Neural progenitor cell (in vitro differentiated cells): ENCODE measurements around the gene SMCP. TPM values are rescaled to one million over a fixed set of nuclear protein-coding genes. Genes with fewer than 3 reads are reported as not detected.

Source experiments
- DNase-seq: peaks from one replicate; pipeline ENCODE4 v3.0.0-alpha.2; 2016; ENCODE audit warnings: low spot score
- H2AFZ ChIP-seq: fragments of 200-600 bp; sonication (generic); replicated peaks from 2 replicates; pipeline ENCODE4 v1.6.1; 2016; ENCODE audit warnings: antibody characterized with exemption
- H3F3A ChIP-seq: fragments of 200-600 bp; sonication (generic); 2 replicates; pipeline ENCODE4 v1.6.1; 2016; ENCODE audit warnings: antibody characterized with exemption, low read depth
- H3K27ac ChIP-seq: fragments of 200-600 bp; sonication (generic); 2 replicates; pipeline ENCODE4 v1.5.1; 2016; ENCODE audit warnings: mild to moderate bottlenecking
- H3K27me3 ChIP-seq: fragments of 200-600 bp; sonication (generic); 2 replicates; pipeline ENCODE4 v1.6.1; 2016; ENCODE audit warnings: mild to moderate bottlenecking, moderate library complexity
- H3K36me3 ChIP-seq: fragments of 200-600 bp; sonication (generic); 2 replicates; pipeline ENCODE4 v1.5.1; 2016
- H3K4me1 ChIP-seq: fragments of 200-600 bp; sonication (generic); 2 replicates; pipeline ENCODE4 v1.6.1; 2016; ENCODE audit warnings: mixed run types
- H3K4me2 ChIP-seq: fragments of 200-600 bp; sonication (generic); 2 replicates; pipeline ENCODE4 v1.6.1; 2016
- H3K4me3 ChIP-seq: fragments of 200-600 bp; sonication (generic); 2 replicates; pipeline ENCODE4 v1.5.1; 2016
- H3K79me2 ChIP-seq: fragments of 200-600 bp; sonication (generic); 2 replicates; pipeline ENCODE4 v1.6.1; 2016; ENCODE audit warnings: low read depth
- H3K9ac ChIP-seq: fragments of 200-600 bp; sonication (generic); 2 replicates; pipeline ENCODE4 v1.6.1; 2016
- H3K9me3 ChIP-seq: fragments of 200-600 bp; sonication (generic); 2 replicates; pipeline ENCODE4 v1.5.1; 2016; ENCODE audit warnings: low read depth
- H4K20me1 ChIP-seq: fragments of 200-600 bp; sonication (generic); 2 replicates; pipeline ENCODE4 v1.6.1; 2016; ENCODE audit warnings: low read depth
- H3K27ac Mint-ChIP-seq: 3 replicates; pipeline ENCODE4 v1.8.0; 2021; ENCODE audit warnings: mixed read lengths
- H3K27me3 Mint-ChIP-seq: 2 replicates; pipeline ENCODE4 v1.8.0; 2022; ENCODE audit warnings: low read depth, mild to moderate bottlenecking, inconsistent platforms, moderate library complexity, mixed read lengths; ENCODE audit not compliant: insufficient read depth
- H3K36me3 Mint-ChIP-seq: 3 replicates; pipeline ENCODE4 v1.8.0; 2021; ENCODE audit warnings: mixed read lengths
- H3K4me1 Mint-ChIP-seq: 3 replicates; pipeline ENCODE4 v1.8.0; 2021; ENCODE audit warnings: mixed read lengths
- H3K4me3 Mint-ChIP-seq: 3 replicates; pipeline ENCODE4 v1.8.0; 2021; ENCODE audit warnings: mild to moderate bottlenecking, moderate library complexity, mixed read lengths
- H3K9me3 Mint-ChIP-seq: 3 replicates; pipeline ENCODE4 v1.8.0; 2020; ENCODE audit warnings: mixed read lengths
- EZH2 ChIP-seq: fragments of 200-600 bp; sonication (generic); IDR thresholded peaks from 2 replicates; pipeline ENCODE4 v1.6.1; 2017; ENCODE audit warnings: antibody characterized with exemption, mild to moderate bottlenecking, moderate library complexity
- EZH2phosphoT487 ChIP-seq: fragments of 200-600 bp; sonication (generic); IDR thresholded peaks from 2 replicates; pipeline ENCODE4 v1.6.1; 2017; ENCODE audit warnings: antibody characterized with exemption
- total RNA-seq: library from RNA; depleted of rRNA; stranded (reverse); fragments of >200 nt; gene quantifications from 2 replicates; pipeline ENCODE4 v1.2.3, GENCODE V29; 2015; ENCODE audit warnings: low replicate concordance
- TF ChIP-seq, protein P1 (sequence below): fragments of 200-600 bp; sonication (generic); IDR thresholded peaks from 2 replicates; pipeline ENCODE4 v1.5.1; 2017; ENCODE audit warnings: antibody characterized with exemption, mild to moderate bottlenecking

Gene SMCP
- total RNA-seq, 1 donor from 2014 or later, result not detected

DNA sequence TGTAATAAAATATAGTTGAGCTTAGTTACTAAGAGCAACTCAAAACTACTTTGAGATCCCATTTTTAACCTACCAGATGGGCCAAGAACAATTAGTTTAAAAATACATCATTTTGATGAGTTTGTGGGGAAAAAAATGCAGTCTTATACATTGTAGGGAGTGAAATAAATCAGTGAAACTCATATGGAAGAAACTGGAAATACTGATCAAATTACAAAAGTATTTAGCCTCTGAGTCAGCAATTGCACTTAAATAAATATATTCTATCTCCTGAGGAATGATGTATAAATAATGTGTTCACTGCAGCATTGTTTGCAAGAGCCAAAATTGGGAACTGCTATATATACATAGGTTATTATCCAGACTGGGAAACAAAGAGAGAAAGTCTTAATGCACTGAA, 4.6 kb upstream of the SMCP start:
- H3K36me3 Mint-ChIP-seq, result no peaks in the 10 kb centered on the region
- Histone ChIP-seq H3K36me3 (no peaks in the 10 kb centered on the region), H3K4me3 (no peak overlapping the region), H3K27ac (no peak overlapping the region), H3K9ac (no peak overlapping the region), H3F3A (no peaks in the 10 kb centered on the region), H2AFZ (no peak overlapping the region), H3K9me3 (peaks cover 14% of the 10 kb centered on the region), H3K79me2 (no peaks in the 10 kb centered on the region), H3K4me1 (no peaks in the 10 kb centered on the region), H4K20me1 (no peaks in the 10 kb centered on the region), H3K4me2 (no peak overlapping the region), H3K27me3 (no peaks in the 10 kb centered on the region)
- no peak for TF ChIP-seq EZH2phosphoT487
- no peak overlapping the region for H3K4me3 Mint-ChIP-seq
- no peak overlapping the region for H3K27ac Mint-ChIP-seq
- H3K9me3 Mint-ChIP-seq, result peaks cover under 1% of the 10 kb centered on the region
- no peak for DNase-seq
- H3K27me3 Mint-ChIP-seq, result no peaks in the 10 kb centered on the region
- no peaks in the 10 kb centered on the region for H3K4me1 Mint-ChIP-seq

DNA sequence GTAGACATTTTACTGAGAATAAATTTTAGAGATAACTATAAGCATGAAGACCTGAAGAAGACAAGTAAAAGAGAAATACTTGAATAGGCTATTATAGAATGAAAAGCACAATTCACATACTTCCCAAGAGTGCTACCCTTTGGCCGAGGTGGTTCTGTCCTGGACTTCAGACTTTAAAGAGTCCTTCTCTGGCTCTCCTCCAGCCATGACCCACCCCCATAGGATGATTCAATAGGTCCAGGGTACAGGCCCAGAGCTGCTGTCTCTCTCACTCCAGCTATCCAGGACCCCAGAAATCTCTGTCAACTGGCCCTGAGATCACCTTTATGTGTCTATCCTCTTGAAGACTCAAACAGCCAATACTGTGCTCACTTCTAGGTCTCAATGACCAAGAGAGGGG, 1.3 kb upstream of the SMCP start:
- Histone ChIP-seq H3K9ac (no peak overlapping the region), H3K4me1 (no peaks in the 10 kb centered on the region), H3K4me2 (no peak overlapping the region), H3K27ac (no peak overlapping the region), H3K27me3 (no peaks in the 10 kb centered on the region), H3K4me3 (no peak overlapping the region), H3K79me2 (no peaks in the 10 kb centered on the region), H4K20me1 (no peaks in the 10 kb centered on the region), H3F3A (no peaks in the 10 kb centered on the region), H3K9me3 (peaks cover 14% of the 10 kb centered on the region), H3K36me3 (no peaks in the 10 kb centered on the region), H2AFZ (no peak overlapping the region)
- peaks cover 2% of the 10 kb centered on the region for H3K27me3 Mint-ChIP-seq
- H3K4me3 Mint-ChIP-seq, result no peak overlapping the region
- H3K27ac Mint-ChIP-seq, result no peak overlapping the region
- H3K36me3 Mint-ChIP-seq, result no peaks in the 10 kb centered on the region
- H3K4me1 Mint-ChIP-seq, result no peaks in the 10 kb centered on the region
- DNase-seq, result no peak
- H3K9me3 Mint-ChIP-seq, result peaks cover 17% of the 10 kb centered on the region
- TF ChIP-seq EZH2, result no peak
- TF ChIP-seq, protein P1, sequence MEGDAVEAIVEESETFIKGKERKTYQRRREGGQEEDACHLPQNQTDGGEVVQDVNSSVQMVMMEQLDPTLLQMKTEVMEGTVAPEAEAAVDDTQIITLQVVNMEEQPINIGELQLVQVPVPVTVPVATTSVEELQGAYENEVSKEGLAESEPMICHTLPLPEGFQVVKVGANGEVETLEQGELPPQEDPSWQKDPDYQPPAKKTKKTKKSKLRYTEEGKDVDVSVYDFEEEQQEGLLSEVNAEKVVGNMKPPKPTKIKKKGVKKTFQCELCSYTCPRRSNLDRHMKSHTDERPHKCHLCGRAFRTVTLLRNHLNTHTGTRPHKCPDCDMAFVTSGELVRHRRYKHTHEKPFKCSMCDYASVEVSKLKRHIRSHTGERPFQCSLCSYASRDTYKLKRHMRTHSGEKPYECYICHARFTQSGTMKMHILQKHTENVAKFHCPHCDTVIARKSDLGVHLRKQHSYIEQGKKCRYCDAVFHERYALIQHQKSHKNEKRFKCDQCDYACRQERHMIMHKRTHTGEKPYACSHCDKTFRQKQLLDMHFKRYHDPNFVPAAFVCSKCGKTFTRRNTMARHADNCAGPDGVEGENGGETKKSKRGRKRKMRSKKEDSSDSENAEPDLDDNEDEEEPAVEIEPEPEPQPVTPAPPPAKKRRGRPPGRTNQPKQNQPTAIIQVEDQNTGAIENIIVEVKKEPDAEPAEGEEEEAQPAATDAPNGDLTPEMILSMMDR, result no peak
- no peak for TF ChIP-seq EZH2phosphoT487

DNA sequence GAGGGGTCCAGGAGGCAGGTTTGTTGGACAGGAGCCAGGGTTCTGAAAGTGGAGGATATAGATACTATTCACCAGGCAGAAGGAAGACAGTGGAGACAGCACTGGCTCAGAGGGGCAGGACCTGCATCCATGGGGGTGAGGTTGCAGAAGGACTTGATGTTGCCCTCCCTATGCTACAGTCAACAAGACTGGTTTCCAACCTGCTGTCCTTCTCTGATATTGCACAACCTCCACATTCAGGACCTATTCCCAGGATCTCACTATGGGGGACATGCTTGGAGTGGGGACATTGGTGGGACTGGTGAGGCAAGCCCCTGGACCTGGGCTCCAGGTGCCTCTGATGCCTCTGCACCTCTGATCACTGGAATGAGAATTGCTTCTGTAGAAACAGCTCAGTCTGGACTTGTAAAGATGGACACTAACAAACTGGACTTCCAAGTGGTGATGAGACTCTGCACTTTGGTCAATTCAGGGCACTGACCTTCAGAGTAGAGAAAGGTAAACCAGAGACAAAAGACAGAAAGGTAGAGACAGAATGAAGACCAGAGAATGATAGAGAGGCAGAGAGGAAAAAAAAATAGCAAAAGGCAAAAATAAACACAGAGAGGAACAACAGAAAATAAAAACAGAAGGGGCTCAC, 1.6 kb downstream of the SMCP start:
- H3K9me3 ChIP-seq, result peaks cover 5% of the 10 kb centered on the region
- H2AFZ ChIP-seq, result no peak overlapping the region
- H3K27me3 Mint-ChIP-seq, result peaks cover 4% of the 10 kb centered on the region
- H3K36me3 Mint-ChIP-seq, result no peaks in the 10 kb centered on the region
- H3K27ac Mint-ChIP-seq, result no peak overlapping the region
- no peak overlapping the region for H3K4me3 Mint-ChIP-seq
- no peak for TF ChIP-seq EZH2
- no peak for TF ChIP-seq EZH2phosphoT487
- TF ChIP-seq, protein P1, result no peak
- H3K27me3 ChIP-seq, result no peaks in the 10 kb centered on the region
- no peaks in the 10 kb centered on the region for H3K4me1 Mint-ChIP-seq
- H3K27ac ChIP-seq, result no peak overlapping the region
- no peaks in the 10 kb centered on the region for H4K20me1 ChIP-seq
- H3K4me3 ChIP-seq, result no peak overlapping the region
- no peaks in the 10 kb centered on the region for H3K4me1 ChIP-seq
- H3K79me2 ChIP-seq, result no peaks in the 10 kb centered on the region
- DNase-seq, result no peak
- no peak overlapping the region for H3K9ac ChIP-seq
- H3K9me3 Mint-ChIP-seq, result peaks cover 21% of the 10 kb centered on the region
- H3K36me3 ChIP-seq, result no peaks in the 10 kb centered on the region
- no peaks in the 10 kb centered on the region for H3F3A ChIP-seq
- no peak overlapping the region for H3K4me2 ChIP-seq

DNA sequence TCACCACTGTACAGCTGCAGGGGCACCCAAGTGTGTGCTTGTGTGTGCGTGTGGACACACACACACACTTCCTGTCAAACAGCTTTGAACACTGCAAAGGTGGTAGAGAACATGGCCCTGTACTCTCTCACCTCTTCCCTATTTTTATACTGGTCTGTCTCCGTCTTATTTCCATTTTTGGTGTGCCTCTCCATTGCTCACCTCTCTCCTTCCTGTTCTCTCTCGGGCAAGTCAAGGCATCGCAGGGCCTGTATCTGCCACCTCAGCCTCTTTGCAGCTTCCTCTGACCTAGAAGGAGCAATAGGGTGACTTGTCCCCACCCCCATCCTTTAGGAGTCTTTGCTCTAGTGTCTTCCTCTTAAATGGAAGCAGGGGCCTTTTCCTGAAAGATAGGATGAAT, 2.2 kb downstream of the SMCP start:
- no peak overlapping the region for H2AFZ ChIP-seq
- Mint-ChIP-seq H3K9me3 (peaks cover 21% of the 10 kb centered on the region), H3K27me3 (peaks cover 4% of the 10 kb centered on the region), H3K4me3 (no peak overlapping the region), H3K4me1 (no peaks in the 10 kb centered on the region), H3K27ac (no peak overlapping the region), H3K36me3 (no peaks in the 10 kb centered on the region)
- peaks cover 5% of the 10 kb centered on the region for H3K9me3 ChIP-seq
- no peaks in the 10 kb centered on the region for H3K4me1 ChIP-seq
- no peak overlapping the region for H3K4me2 ChIP-seq
- no peak for DNase-seq
- H3K36me3 ChIP-seq, result no peaks in the 10 kb centered on the region
- no peaks in the 10 kb centered on the region for H4K20me1 ChIP-seq
- H3K4me3 ChIP-seq, result no peak overlapping the region
- no peak for TF ChIP-seq EZH2
- no peak for TF ChIP-seq EZH2phosphoT487
- TF ChIP-seq, protein P1, result no peak
- H3K27me3 ChIP-seq, result no peaks in the 10 kb centered on the region
- H3K79me2 ChIP-seq, result no peaks in the 10 kb centered on the region
- no peaks in the 10 kb centered on the region for H3F3A ChIP-seq
- H3K9ac ChIP-seq, result no peak overlapping the region
- H3K27ac ChIP-seq, result no peak overlapping the region
